Raji (cell line): ENCODE results near the gene SCP2D1.
A peak's percentile ranks its signal among the peaks of the same experiment; 100 is the strongest.

Experiments used
- POLR2A ChIP-seq: IDR thresholded peaks from 2 replicates; pipeline ENCODE4 v1.6.1; 2011; ENCODE audit warnings: low read depth, low read length, control low read depth; ENCODE audit not compliant: insufficient read depth

The SCP2D1 gene

GRCh38 chr20:18801516-18801915 lies 12.1 kb upstream of the SCP2D1 start:
- TF ChIP-seq POLR2A, result no peak

- peak; percentile 34; the same call in 1 of the 2 replicates for TF ChIP-seq POLR2A
Measured at GRCh38 chr20:18802012-18802634, 11.5 kb upstream of the SCP2D1 start.

GRCh38 chr20:18805881-18806280 lies 7.7 kb upstream of the SCP2D1 start:
- no peak for TF ChIP-seq POLR2A

- no peak for TF ChIP-seq POLR2A
Measured at GRCh38 chr20:18808712-18809111, 4.9 kb upstream of the SCP2D1 start.

- TF ChIP-seq POLR2A, result no peak
Measured at GRCh38 chr20:18811186-18811585, 2.4 kb upstream of the SCP2D1 start.

GRCh38 chr20:18811904-18812303 lies 1.7 kb upstream of the SCP2D1 start:
- no peak for TF ChIP-seq POLR2A

GRCh38 chr20:18815194-18815942 lies 1.8 kb downstream of the SCP2D1 start:
- TF ChIP-seq POLR2A, result no peak

GRCh38 chr20:18822832-18823231 lies 9.2 kb downstream of the SCP2D1 start:
- no peak for TF ChIP-seq POLR2A

- TF ChIP-seq POLR2A, result no peak
Measured at GRCh38 chr20:18831830-18832499, 18.4 kb downstream of the SCP2D1 start.

GRCh38 chr20:18832546-18833200 lies 19.1 kb downstream of the SCP2D1 start:
- TF ChIP-seq POLR2A, result no peak

- TF ChIP-seq POLR2A, result no peak
Measured at GRCh38 chr20:18835466-18836256, 22.1 kb downstream of the SCP2D1 start.

GRCh38 chr20:18837718-18838117 lies 24.1 kb downstream of the SCP2D1 start:
- TF ChIP-seq POLR2A, result no peak

- TF ChIP-seq POLR2A, result no peak
Measured at GRCh38 chr20:18839507-18840247, 26.1 kb downstream of the SCP2D1 start.

- no peak for TF ChIP-seq POLR2A
Measured at GRCh38 chr20:18840248-18840645, 26.7 kb downstream of the SCP2D1 start.
